ENCODE measurements around the gene CLBA1.

The CLBA1 gene

GRCh38 chr14:104966261-104966865, 19.2 kb upstream of the CLBA1 start:
- H3K4me3 ChIP-seq (ENCODE audit: low read length), result no peak overlapping the region
- H3K9me3 ChIP-seq (ENCODE audit: control insufficient read depth, low read depth, low read length), result no peaks in the 10 kb centered on the region
- H3K4me1 ChIP-seq (ENCODE audit: control insufficient read depth, low read depth, low read length), result peaks cover 7% of the 10 kb centered on the region
- H3K9ac ChIP-seq (ENCODE audit: low read length), result no peak overlapping the region
- H3K27me3 ChIP-seq (ENCODE audit: control insufficient read depth, insufficient read depth, low read length), result peaks cover 13% of the 10 kb centered on the region
- no peak overlapping the region for H3K27ac ChIP-seq (ENCODE audit: low read length)
- H3K36me3 ChIP-seq (ENCODE audit: control insufficient read depth, low read depth, low read length), result no peaks in the 10 kb centered on the region

- peak overlapping the region; percentile 55 for H3K4me3 ChIP-seq (ENCODE audit: low read length)
Measured at GRCh38 chr14:104966981-104967385, 18.6 kb upstream of the CLBA1 start.

GRCh38 chr14:104967386-104968152, 18.0 kb upstream of the CLBA1 start:
- H3K9ac ChIP-seq (ENCODE audit: low read length), result no peak overlapping the region
- H3K4me3 ChIP-seq (ENCODE audit: low read length), result peak overlapping the region; percentile 55
- H3K4me1 ChIP-seq (ENCODE audit: control insufficient read depth, low read depth, low read length), result peaks cover 7% of the 10 kb centered on the region
- peaks cover 13% of the 10 kb centered on the region for H3K27me3 ChIP-seq (ENCODE audit: control insufficient read depth, insufficient read depth, low read length)
- no peak overlapping the region for H3K27ac ChIP-seq (ENCODE audit: low read length)
- no peaks in the 10 kb centered on the region for H3K36me3 ChIP-seq (ENCODE audit: control insufficient read depth, low read depth, low read length)
- no peaks in the 10 kb centered on the region for H3K9me3 ChIP-seq (ENCODE audit: control insufficient read depth, low read depth, low read length)

More at GRCh38 chr14:104966981-104967385, 18.6 kb upstream of the CLBA1 start:
- peaks cover 13% of the 10 kb centered on the region for H3K27me3 ChIP-seq (ENCODE audit: control insufficient read depth, insufficient read depth, low read length)
- no peak overlapping the region for H3K9ac ChIP-seq (ENCODE audit: low read length)
- H3K36me3 ChIP-seq (ENCODE audit: control insufficient read depth, low read depth, low read length), result no peaks in the 10 kb centered on the region
- H3K4me1 ChIP-seq (ENCODE audit: control insufficient read depth, low read depth, low read length), result peaks cover 7% of the 10 kb centered on the region
- H3K27ac ChIP-seq (ENCODE audit: low read length), result no peak overlapping the region
- H3K9me3 ChIP-seq (ENCODE audit: control insufficient read depth, low read depth, low read length), result no peaks in the 10 kb centered on the region

- Histone ChIP-seq H3K4me1 (ENCODE audit: control insufficient read depth, low read depth, low read length) (peaks cover 7% of the 10 kb centered on the region), H3K4me3 (ENCODE audit: low read length) (peak overlapping the region; percentile 55), H3K36me3 (ENCODE audit: control insufficient read depth, low read depth, low read length) (no peaks in the 10 kb centered on the region), H3K27me3 (ENCODE audit: control insufficient read depth, insufficient read depth, low read length) (peaks cover 13% of the 10 kb centered on the region), H3K27ac (ENCODE audit: low read length) (no peak overlapping the region), H3K9me3 (ENCODE audit: control insufficient read depth, low read depth, low read length) (no peaks in the 10 kb centered on the region), H3K9ac (ENCODE audit: low read length) (no peak overlapping the region)
Measured at GRCh38 chr14:104968153-104968527, 17.4 kb upstream of the CLBA1 start.

- H3K27me3 ChIP-seq (ENCODE audit: control insufficient read depth, insufficient read depth, low read length), result peaks cover 13% of the 10 kb centered on the region
- no peaks in the 10 kb centered on the region for H3K36me3 ChIP-seq (ENCODE audit: control insufficient read depth, low read depth, low read length)
- no peaks in the 10 kb centered on the region for H3K9me3 ChIP-seq (ENCODE audit: control insufficient read depth, low read depth, low read length)
- no peak overlapping the region for H3K9ac ChIP-seq (ENCODE audit: low read length)
- no peak overlapping the region for H3K4me3 ChIP-seq (ENCODE audit: low read length)
- no peak overlapping the region for H3K27ac ChIP-seq (ENCODE audit: low read length)
- peaks cover 7% of the 10 kb centered on the region for H3K4me1 ChIP-seq (ENCODE audit: control insufficient read depth, low read depth, low read length)
Measured at GRCh38 chr14:104968541-104969401, 16.8 kb upstream of the CLBA1 start.

GRCh38 chr14:104969741-104970230, 15.8 kb upstream of the CLBA1 start:
- H3K27ac ChIP-seq (ENCODE audit: low read length), result no peak overlapping the region

GRCh38 chr14:104970231-104971068, 15.1 kb upstream of the CLBA1 start:
- H3K9me3 ChIP-seq (ENCODE audit: control insufficient read depth, low read depth, low read length), result no peaks in the 10 kb centered on the region
- H3K9ac ChIP-seq (ENCODE audit: low read length), result no peak overlapping the region
- H3K27me3 ChIP-seq (ENCODE audit: control insufficient read depth, insufficient read depth, low read length), result peaks cover 13% of the 10 kb centered on the region
- H3K4me1 ChIP-seq (ENCODE audit: control insufficient read depth, low read depth, low read length), result peaks cover 7% of the 10 kb centered on the region
- H3K27ac ChIP-seq (ENCODE audit: low read length), result no peak overlapping the region
- H3K36me3 ChIP-seq (ENCODE audit: control insufficient read depth, low read depth, low read length), result no peaks in the 10 kb centered on the region
- H3K4me3 ChIP-seq (ENCODE audit: low read length), result no peak overlapping the region

More at GRCh38 chr14:104969741-104970230, 15.8 kb upstream of the CLBA1 start:
- Histone ChIP-seq H3K9ac (ENCODE audit: low read length) (no peak overlapping the region), H3K36me3 (ENCODE audit: control insufficient read depth, low read depth, low read length) (no peaks in the 10 kb centered on the region), H3K4me3 (ENCODE audit: low read length) (no peak overlapping the region), H3K4me1 (ENCODE audit: control insufficient read depth, low read depth, low read length) (peaks cover 7% of the 10 kb centered on the region), H3K27me3 (ENCODE audit: control insufficient read depth, insufficient read depth, low read length) (peaks cover 13% of the 10 kb centered on the region), H3K9me3 (ENCODE audit: control insufficient read depth, low read depth, low read length) (no peaks in the 10 kb centered on the region)

GRCh38 chr14:104971447-104972240, 13.9 kb upstream of the CLBA1 start:
- Histone ChIP-seq H3K9ac (ENCODE audit: low read length) (no peak overlapping the region), H3K4me1 (ENCODE audit: control insufficient read depth, low read depth, low read length) (peaks cover 7% of the 10 kb centered on the region), H3K9me3 (ENCODE audit: control insufficient read depth, low read depth, low read length) (no peaks in the 10 kb centered on the region), H3K27me3 (ENCODE audit: control insufficient read depth, insufficient read depth, low read length) (peaks cover 16% of the 10 kb centered on the region), H3K27ac (ENCODE audit: low read length) (no peak overlapping the region), H3K4me3 (ENCODE audit: low read length) (no peak overlapping the region), H3K36me3 (ENCODE audit: control insufficient read depth, low read depth, low read length) (no peaks in the 10 kb centered on the region)

- Histone ChIP-seq H3K27ac (ENCODE audit: low read length) (no peak overlapping the region), H3K9me3 (ENCODE audit: control insufficient read depth, low read depth, low read length) (no peaks in the 10 kb centered on the region), H3K9ac (ENCODE audit: low read length) (no peak overlapping the region), H3K4me3 (ENCODE audit: low read length) (no peak overlapping the region), H3K27me3 (ENCODE audit: control insufficient read depth, insufficient read depth, low read length) (peaks cover 16% of the 10 kb centered on the region), H3K4me1 (ENCODE audit: control insufficient read depth, low read depth, low read length) (peaks cover 7% of the 10 kb centered on the region), H3K36me3 (ENCODE audit: control insufficient read depth, low read depth, low read length) (no peaks in the 10 kb centered on the region)
Measured at GRCh38 chr14:104972301-104973134, 13.1 kb upstream of the CLBA1 start.

- no peaks in the 10 kb centered on the region for H3K36me3 ChIP-seq (ENCODE audit: control insufficient read depth, low read depth, low read length)
- no peak overlapping the region for H3K9ac ChIP-seq (ENCODE audit: low read length)
- no peak overlapping the region for H3K27ac ChIP-seq (ENCODE audit: low read length)
- no peak overlapping the region for H3K4me3 ChIP-seq (ENCODE audit: low read length)
- H3K27me3 ChIP-seq (ENCODE audit: control insufficient read depth, insufficient read depth, low read length), result peaks cover 20% of the 10 kb centered on the region
- peaks cover 6% of the 10 kb centered on the region for H3K4me1 ChIP-seq (ENCODE audit: control insufficient read depth, low read depth, low read length)
- H3K9me3 ChIP-seq (ENCODE audit: control insufficient read depth, low read depth, low read length), result no peaks in the 10 kb centered on the region
Measured at GRCh38 chr14:104973135-104973384, 12.5 kb upstream of the CLBA1 start.
